GM15510 (cell line): Measurements from ENCODE around the gene NCMAP.

Source experiments
- POLR2A ChIP-seq: IDR thresholded peaks from 3 replicates; pipeline ENCODE4 v1.6.1; 2011; ENCODE audit warnings: borderline replicate concordance; ENCODE audit not compliant: insufficient read length; ENCODE audit errors: extremely low read depth

NCMAP gene

DNA sequence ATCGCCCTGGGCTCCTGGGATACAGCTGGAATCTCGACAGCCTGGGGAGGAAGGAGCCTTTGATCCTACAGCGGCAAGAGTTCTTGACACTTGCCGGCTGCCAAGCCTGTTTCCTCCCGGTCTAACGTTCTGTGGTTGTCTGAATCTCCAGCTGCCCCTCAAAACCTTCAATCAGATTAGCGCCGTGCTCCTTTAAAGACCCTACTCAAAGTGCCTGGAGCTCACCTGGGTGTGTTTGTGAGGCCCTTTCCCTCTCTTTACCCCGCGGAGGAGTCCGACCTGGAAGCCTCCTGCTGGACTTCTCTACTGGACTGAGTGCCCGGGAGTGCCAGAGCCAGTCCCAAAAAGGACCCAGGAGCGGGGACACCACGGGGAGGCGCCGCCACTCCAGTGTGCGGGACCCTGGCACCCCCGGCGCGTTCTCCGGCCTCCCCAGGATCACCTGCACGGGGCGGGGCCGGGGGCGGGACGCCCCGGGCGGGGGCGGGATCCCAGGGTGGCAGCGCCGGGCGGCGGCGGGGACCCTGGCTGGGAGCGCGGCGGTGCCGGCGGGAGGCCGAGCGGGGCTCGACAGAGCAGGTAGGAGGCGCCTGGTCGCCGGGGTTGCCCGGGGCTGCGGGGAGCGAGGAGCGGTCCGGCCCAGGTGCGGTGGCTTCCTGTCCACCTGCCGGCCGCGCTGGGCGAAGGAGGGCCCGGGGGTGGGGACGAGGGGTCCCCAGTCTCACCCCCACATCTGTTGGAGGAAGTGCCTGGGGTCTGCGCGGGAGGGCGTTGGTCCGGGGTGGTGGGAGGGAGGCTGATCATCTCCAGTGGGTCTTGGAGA lies at the start of gene NCMAP:
TSS of gene NCMAP (plus strand) at position 497 of the 823 bp plus-strand sequence. CDS start 39,344 bp downstream, outside the sequence.
- no peak for TF ChIP-seq POLR2A

GRCh38 chr1:24506691-24507381 lies 49.1 kb upstream of the NCMAP start:
- TF ChIP-seq POLR2A = no peak

DNA sequence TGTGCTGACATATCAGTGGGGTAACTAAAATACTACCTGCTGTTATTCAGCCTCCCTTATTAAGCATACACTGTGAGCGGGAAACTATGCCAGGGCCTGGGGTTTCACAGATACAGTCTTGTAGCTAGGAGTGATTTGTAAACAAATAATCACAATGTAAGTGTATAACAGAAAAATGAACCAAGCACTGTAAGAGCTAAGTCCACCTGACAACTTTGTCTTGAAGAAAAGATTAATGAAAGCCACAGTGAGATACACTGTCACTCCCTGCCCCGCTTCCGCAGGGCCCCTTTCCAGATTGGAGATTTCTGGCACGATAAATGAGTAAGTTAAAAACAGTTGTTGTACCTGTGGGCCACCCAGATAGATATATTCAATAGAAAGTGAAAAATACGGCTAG lies 48.5 kb upstream of the NCMAP start:
- TF ChIP-seq POLR2A = no peak

- TF ChIP-seq POLR2A = no peak
Measured at GRCh38 chr1:24508911-24509310, 47.0 kb upstream of the NCMAP start.

DNA sequence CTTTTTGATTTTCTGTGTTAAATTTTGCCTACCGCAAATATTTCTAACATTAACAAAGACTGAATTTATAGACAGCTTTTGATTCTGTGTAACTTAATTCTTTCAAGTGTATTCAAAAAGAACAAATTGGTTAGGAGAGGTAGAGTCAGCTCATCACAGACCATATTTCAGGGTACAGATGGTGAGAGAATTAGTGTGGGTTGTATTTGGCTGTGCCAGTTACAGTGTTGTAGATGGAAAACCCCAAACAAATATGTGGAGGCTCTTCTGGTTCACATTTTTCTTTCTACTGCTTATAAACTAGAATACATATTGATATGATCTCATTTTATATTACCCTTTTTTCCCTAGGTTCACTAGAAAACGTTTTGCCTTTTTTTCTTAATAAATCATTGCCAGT lies 42.2 kb upstream of the NCMAP start:
- TF ChIP-seq POLR2A = no peak

- TF ChIP-seq POLR2A = no peak
Measured at GRCh38 chr1:24514946-24515345, 40.9 kb upstream of the NCMAP start.

DNA sequence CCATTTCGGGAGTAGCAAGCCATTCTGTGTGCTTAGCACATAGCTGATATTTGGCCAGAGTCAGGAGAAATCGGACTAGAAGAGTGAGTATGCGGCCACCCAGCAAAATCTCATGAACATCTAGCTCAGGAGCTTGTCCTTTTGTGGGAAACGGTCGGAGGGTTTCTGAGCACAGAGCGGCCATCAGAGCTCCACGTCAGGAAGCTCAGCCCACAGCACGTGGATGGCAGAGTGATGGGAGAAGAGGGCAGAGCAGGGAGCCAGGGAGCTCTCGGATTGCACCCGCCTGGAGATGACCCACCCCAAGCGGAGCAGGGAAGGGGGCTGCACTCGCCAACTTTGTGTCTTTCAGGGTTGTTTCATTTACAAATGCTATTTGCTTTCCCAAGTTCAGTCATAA lies 39.4 kb upstream of the NCMAP start:
- TF ChIP-seq POLR2A = no peak

GRCh38 chr1:24517898-24518297 lies 38.0 kb upstream of the NCMAP start:
- TF ChIP-seq POLR2A = no peak

GRCh38 chr1:24525606-24526005 lies 30.3 kb upstream of the NCMAP start:
- TF ChIP-seq POLR2A = no peak

DNA sequence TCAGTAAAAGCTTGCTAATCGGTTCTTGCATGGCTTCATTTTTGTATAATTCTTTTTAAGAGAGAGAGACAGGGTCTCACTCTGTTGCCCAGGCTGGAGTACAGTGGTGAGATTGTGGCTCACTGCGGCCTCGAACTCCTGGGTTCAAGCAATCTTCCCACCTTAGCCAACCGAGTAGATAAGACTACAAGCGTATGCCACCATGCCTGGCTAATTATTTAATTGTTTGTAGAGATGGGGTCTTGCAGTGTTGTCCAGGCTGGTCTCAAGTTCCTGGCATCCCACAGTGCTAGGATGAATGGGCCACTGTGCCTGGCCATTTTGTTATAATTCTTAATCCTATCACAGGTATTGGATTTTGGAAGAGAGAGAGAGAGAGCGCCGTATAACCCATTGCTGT lies 29.8 kb upstream of the NCMAP start:
- TF ChIP-seq POLR2A = no peak

GRCh38 chr1:24526940-24527542 lies 28.8 kb upstream of the NCMAP start:
- TF ChIP-seq POLR2A = no peak

- TF ChIP-seq POLR2A = no peak
Measured at GRCh38 chr1:24528744-24529143, 27.1 kb upstream of the NCMAP start.

- TF ChIP-seq POLR2A = no peak
Measured at GRCh38 chr1:24535021-24535424, 20.9 kb upstream of the NCMAP start.

- TF ChIP-seq POLR2A = no peak
Measured at GRCh38 chr1:24535778-24536177, 20.1 kb upstream of the NCMAP start.

DNA sequence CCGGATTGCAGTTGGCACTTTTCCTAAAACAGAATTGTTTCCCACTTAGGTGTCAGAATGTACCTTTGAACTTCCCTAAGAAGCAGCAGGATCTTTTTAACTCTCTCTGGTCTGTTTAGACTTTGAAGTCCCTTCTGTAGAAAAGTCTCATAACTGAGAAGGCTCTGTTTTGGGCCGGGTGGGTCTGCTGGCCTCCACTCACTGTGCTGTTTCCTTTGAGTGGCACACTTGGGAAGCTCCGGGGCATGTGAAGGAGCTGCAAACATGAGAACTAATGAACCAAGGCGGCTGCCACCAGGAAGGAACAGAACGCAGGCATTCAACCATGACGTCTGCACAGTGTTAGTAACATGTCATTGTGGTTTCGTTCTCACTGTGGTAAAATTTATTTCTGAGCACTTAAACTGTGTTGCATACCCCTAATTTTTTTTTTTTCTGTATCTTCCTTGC lies 19.5 kb upstream of the NCMAP start:
- no peak for TF ChIP-seq POLR2A
